CD4-positive, alpha-beta T cell (primary cell): Measurements from ENCODE around the gene AP1M2. TPM values are rescaled to one million over a fixed set of nuclear protein-coding genes. Genes with fewer than 3 reads are reported as not detected.
"Not testable (repeated sequence)": the region's sequence is repeated elsewhere in the genome, so short reads cannot be mapped to it uniquely, and the experiment has no call there.

Experiments
- ATAC-seq: fragments of 200-7000 bp; cut with Tn5 transposase; one replicate; pipeline ENCODE4 v1.10.0; 2022; ENCODE audit warnings: mild to moderate bottlenecking; ENCODE audit not compliant: poor library complexity
- CTCF ChIA-PET: fragments of 350-600 bp; sonication (Branson Sonifier 250); formaldehyde crosslinking; loops from one replicate; lab custom pipeline; 2021; ENCODE audit warnings: antibody characterized with exemption, inconsistent platforms; lab: Charles Lee
- POLR2A ChIA-PET: fragments of 350-600 bp; sonication (Branson Sonifier 250); formaldehyde crosslinking; loops from one replicate; lab custom pipeline; 2021; ENCODE audit warnings: antibody characterized with exemption, inconsistent platforms; lab: Charles Lee
- DNase-seq, 14 experiments: peaks; one replicate each; pipeline ENCODE4 v3.0.0-alpha.2; 2013 to 2020; ENCODE audit warnings: mixed read lengths in 2 of 14
- H3K27ac ChIP-seq, 2 donors: one replicate each; pipeline versions ENCODE4 v1.5.1 to v1.7.0; 2013; ENCODE audit warnings: low read length in 2 of 2, low read depth in 1 of 2, mild to moderate bottlenecking in 1 of 2
- H3K27me3 ChIP-seq, 2 experiments: 1 replicate in 1 of 2; 2 replicates in 1 of 2; pipeline versions ENCODE4 v1.6.1 to v1.7.0; 2013; ENCODE audit warnings: low read length in 2 of 2, control low read depth in 1 of 2, mild to moderate bottlenecking in 1 of 2, moderate library complexity in 1 of 2; ENCODE audit not compliant: insufficient read depth in 2 of 2, control insufficient read depth in 1 of 2
- H3K36me3 ChIP-seq: one replicate; pipeline ENCODE4 v1.6.1; 2013; ENCODE audit warnings: low read length, control low read depth; ENCODE audit not compliant: insufficient read depth
- H3K4me1 ChIP-seq: one replicate; pipeline ENCODE4 v1.6.1; 2013; ENCODE audit warnings: low read length, control low read depth; ENCODE audit not compliant: insufficient read depth
- H3K4me3 ChIP-seq: one replicate; pipeline ENCODE4 v1.5.1; 2013; ENCODE audit warnings: mild to moderate bottlenecking, low read length, moderate library complexity
- H3K9me3 ChIP-seq, 2 experiments: 1 replicate in 1 of 2; 2 replicates in 1 of 2; pipeline versions ENCODE4 v1.6.1 to v1.7.0; 2013; ENCODE audit warnings: low read length in 2 of 2, mild to moderate bottlenecking in 2 of 2, control low read depth in 1 of 2, moderate library complexity in 1 of 2; ENCODE audit not compliant: control insufficient read depth in 1 of 2, insufficient read depth in 1 of 2
- H3K27ac Mint-ChIP-seq: one replicate; pipeline ENCODE4 v1.8.0; 2020; ENCODE audit warnings: mixed read lengths
- H3K27me3 Mint-ChIP-seq: one replicate; pipeline ENCODE4 v1.8.0; 2021; ENCODE audit warnings: mixed read lengths
- H3K36me3 Mint-ChIP-seq: one replicate; pipeline ENCODE4 v1.8.0; 2021; ENCODE audit warnings: low read depth, mixed read lengths
- H3K4me1 Mint-ChIP-seq: one replicate; pipeline ENCODE4 v1.8.0; 2021; ENCODE audit warnings: low read depth, mixed read lengths
- H3K4me3 Mint-ChIP-seq: one replicate; pipeline ENCODE4 v1.8.0; 2020; ENCODE audit warnings: mild to moderate bottlenecking, mixed read lengths
- H3K9me3 Mint-ChIP-seq: one replicate; pipeline ENCODE4 v1.8.0; 2020; ENCODE audit warnings: mixed read lengths
- CTCF ChIP-seq: fragments of 200-600 bp; IDR thresholded peaks from one replicate; pipeline ENCODE4 v1.8.0; 2022; ENCODE audit warnings: antibody characterized with exemption, mild to moderate bottlenecking
- intact Hi-C, 2 experiments: fragments of 100-400 bp; cut with DNase I in 1 of 2; cut with micrococcal nuclease in 1 of 2; formaldehyde crosslinking; loops; one replicate each; pipeline versions ENCODE4 v1.15.1 to v1.9.0; 2023 to 2025; cut with DNase I, micrococcal nuclease
- total RNA-seq, 174 experiments: library from RNA in 2 of 174; stranded (reverse) in 2 of 174; gene quantifications; one replicate each; pipeline ENCODE4 v1.2.3 and lab custom pipeline; 2021 to 2026

Gene AP1M2
- total RNA-seq, 2 experiments from 2014 or later: 0.77 TPM; not detected in 1

DNA sequence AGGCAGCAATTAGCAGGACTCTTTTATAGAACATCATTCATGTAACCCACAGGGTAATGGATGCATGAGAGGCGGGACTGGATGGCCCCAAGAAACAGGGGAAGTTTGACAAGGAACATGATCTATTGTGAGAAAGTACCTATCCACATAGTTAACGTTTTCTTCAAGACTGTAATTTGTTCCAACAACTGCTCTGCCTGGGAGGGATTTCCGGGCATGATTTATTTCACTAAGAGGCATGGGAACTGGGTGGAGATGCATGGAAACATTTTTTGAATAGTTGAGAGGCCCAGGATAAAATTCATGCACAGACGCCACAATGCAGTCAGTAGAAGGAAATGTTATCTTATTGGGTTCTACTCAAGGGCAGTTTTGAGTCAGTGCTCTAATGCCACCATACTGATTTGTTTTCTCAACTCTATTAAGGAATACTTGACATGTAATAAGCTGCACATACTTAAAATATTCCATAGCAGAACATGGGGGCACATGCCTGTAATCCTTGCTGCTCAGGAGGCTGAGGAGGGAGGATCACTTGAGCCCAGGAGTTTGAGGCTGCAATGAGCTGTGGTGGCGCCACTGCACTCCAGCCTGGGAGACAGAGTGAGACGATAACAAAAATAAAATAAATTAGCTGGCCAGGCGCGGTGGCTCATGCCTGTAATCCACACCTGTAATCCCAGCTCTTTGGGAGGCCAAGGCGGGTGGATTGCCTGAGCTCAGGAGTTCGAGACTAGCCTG, 53.3 kb downstream of the AP1M2 start:
- TF ChIP-seq CTCF: no peak
- no peaks in the 10 kb centered on the region for H3K9me3 Mint-ChIP-seq
- peaks cover 14% of the 10 kb centered on the region for H3K27me3 Mint-ChIP-seq
- Histone ChIP-seq H3K4me1 (no peaks in the 10 kb centered on the region), H3K27ac (no peak overlapping the region), H3K9me3 (no peaks in the 10 kb centered on the region), H3K4me3 (no peak overlapping the region), H3K27me3 (peaks cover 7 to 8% of the 10 kb centered on the region in 2 experiments), H3K36me3 (no peaks in the 10 kb centered on the region)
- no peaks in the 10 kb centered on the region for H3K36me3 Mint-ChIP-seq
- ChIA-PET POLR2A (no interaction called here), CTCF (no interaction called here)
- no peak overlapping the region for H3K27ac Mint-ChIP-seq
- DNase-seq (no peak), ATAC-seq (no peak)
- intact Hi-C loops: no loop called here
- H3K4me1 Mint-ChIP-seq: no peaks in the 10 kb centered on the region
- H3K4me3 Mint-ChIP-seq: no peak overlapping the region

- Mint-ChIP-seq H3K36me3 (no peaks in the 10 kb centered on the region), H3K4me1 (no peaks in the 10 kb centered on the region), H3K4me3 (no peak overlapping the region), H3K9me3 (no peaks in the 10 kb centered on the region), H3K27ac (no peak overlapping the region), H3K27me3 (peaks cover 12% of the 10 kb centered on the region)
- TF ChIP-seq CTCF: no peak
- Histone ChIP-seq H3K4me1 (no peaks in the 10 kb centered on the region), H3K27ac (no peak overlapping the region), H3K9me3 (no peaks in the 10 kb centered on the region), H3K36me3 (no peaks in the 10 kb centered on the region), H3K27me3 (peaks cover under 1 to 4% of the 10 kb centered on the region in 2 experiments), H3K4me3 (no peak overlapping the region)
- DNase-seq: no peak
- intact Hi-C loops: no loop called here
- ATAC-seq: no peak
- CTCF ChIA-PET: no interaction called here
- POLR2A ChIA-PET: no interaction called here
Observed at GRCh38 chr19:10532457-10532856, 54.7 kb downstream of the AP1M2 start.

GRCh38 chr19:10526887-10527286, 60.2 kb downstream of the AP1M2 start:
- H3K9me3 Mint-ChIP-seq, H3K9me3 ChIP-seq, H3K4me1 Mint-ChIP-seq, CTCF ChIA-PET, H3K4me1 ChIP-seq, H3K36me3 ChIP-seq, POLR2A ChIA-PET, H3K27me3 ChIP-seq, H3K27ac ChIP-seq, ATAC-seq, H3K4me3 ChIP-seq, H3K27ac Mint-ChIP-seq, DNase-seq, intact Hi-C loops, H3K27me3 Mint-ChIP-seq, H3K4me3 Mint-ChIP-seq, H3K36me3 Mint-ChIP-seq: not testable (repeated sequence)

DNA sequence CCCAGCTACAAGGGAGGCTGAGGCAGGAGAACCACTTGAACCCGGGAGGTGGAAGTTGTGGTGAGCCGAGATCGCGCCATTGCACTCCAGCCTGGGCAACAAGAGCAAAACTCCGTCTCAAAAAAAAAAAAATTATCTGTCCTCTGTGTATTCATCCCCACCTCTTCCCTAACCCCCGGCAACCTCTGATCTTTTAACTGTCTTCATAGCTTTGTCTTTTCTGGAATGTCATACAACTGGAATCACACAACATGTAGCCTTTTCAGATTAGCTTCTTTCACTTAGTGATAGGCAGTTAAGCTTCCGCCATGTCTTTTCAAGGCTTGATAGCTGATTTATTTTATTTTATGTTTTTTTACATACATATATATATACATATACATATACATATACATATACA, 61.5 kb downstream of the AP1M2 start:
- DNase-seq (no peak), ATAC-seq (no peak)
- Mint-ChIP-seq H3K27ac (no peak overlapping the region), H3K4me1 (no peaks in the 10 kb centered on the region), H3K4me3 (no peak overlapping the region), H3K36me3 (no peaks in the 10 kb centered on the region), H3K9me3 (no peaks in the 10 kb centered on the region), H3K27me3 (no peaks in the 10 kb centered on the region)
- Histone ChIP-seq H3K36me3 (no peaks in the 10 kb centered on the region), H3K27me3 (peaks cover 0 to 2% of the 10 kb centered on the region in 2 experiments), H3K9me3 (no peaks in the 10 kb centered on the region), H3K4me1 (peaks cover 2% of the 10 kb centered on the region), H3K27ac (no peak overlapping the region), H3K4me3 (no peak overlapping the region)
- intact Hi-C loops: no loop called here
- TF ChIP-seq CTCF: no peak
- CTCF ChIA-PET: interaction anchor here (0.5 kb wide), 1 partner anchor 119 kb away, joined by 4 read pairs; no protein-coding TSS in a partner anchor
- POLR2A ChIA-PET: no interaction called here
